Measurements from ENCODE around the gene ANK3. TPM values are rescaled to one million over a fixed set of nuclear protein-coding genes. Genes with fewer than 3 reads are reported as not detected.

The ANK3 gene
- total RNA-seq, 1 donor from 2014 or later = 4.0 TPM

GRCh38 chr10:60280475-60280874, 109.2 kb downstream of the ANK3 start:
- no peak for DNase-seq
- CTCF ChIA-PET = no interaction called here
- no peaks in the 10 kb centered on the region for H3K36me3 Mint-ChIP-seq (ENCODE audit: low read depth)
- ATAC-seq (ENCODE audit: low read depth) = no peak
- intact Hi-C loops (cut with micrococcal nuclease) = no loop called here
- POLR2A ChIA-PET = interaction anchor here (0.6 kb wide), 1 partner anchor 8 kb away, joined by 6 read pairs; no protein-coding TSS in a partner anchor
- no peak overlapping the region for H3K27ac Mint-ChIP-seq
- no peaks in the 10 kb centered on the region for H3K9me3 Mint-ChIP-seq
- no peak for TF ChIP-seq CTCF (IDR thresholded peaks at IDR 0.05)
- H3K27me3 Mint-ChIP-seq = no peaks in the 10 kb centered on the region
- no peak overlapping the region for H3K4me3 Mint-ChIP-seq
- H3K4me1 Mint-ChIP-seq = peaks cover 32% of the 10 kb centered on the region

GRCh38 chr10:60277656-60278055, 112.0 kb downstream of the ANK3 start:
- POLR2A ChIA-PET = no interaction called here
- no peak for TF ChIP-seq CTCF (IDR thresholded peaks at IDR 0.05)
- ATAC-seq (ENCODE audit: low read depth) = no peak
- no peaks in the 10 kb centered on the region for H3K27me3 Mint-ChIP-seq
- H3K27ac Mint-ChIP-seq = no peak overlapping the region
- intact Hi-C loops (cut with micrococcal nuclease) = no loop called here
- peaks cover 7% of the 10 kb centered on the region for H3K9me3 Mint-ChIP-seq
- no peak overlapping the region for H3K4me3 Mint-ChIP-seq
- H3K4me1 Mint-ChIP-seq = peaks cover 7% of the 10 kb centered on the region
- peaks cover 3% of the 10 kb centered on the region for H3K36me3 Mint-ChIP-seq (ENCODE audit: low read depth)
- CTCF ChIA-PET = no interaction called here
- DNase-seq = no peak

- no peaks in the 10 kb centered on the region for H3K27me3 Mint-ChIP-seq
- H3K4me3 Mint-ChIP-seq = no peak overlapping the region
- DNase-seq (no peak), ATAC-seq (ENCODE audit: low read depth) (no peak)
- no peak for TF ChIP-seq CTCF (IDR thresholded peaks at IDR 0.05)
- ChIA-PET POLR2A (no interaction called here), CTCF (no interaction called here)
- H3K36me3 Mint-ChIP-seq (ENCODE audit: low read depth) = peaks cover 3% of the 10 kb centered on the region
- intact Hi-C loops (cut with micrococcal nuclease) = no loop called here
- H3K27ac Mint-ChIP-seq = no peak overlapping the region
- peaks cover 7% of the 10 kb centered on the region for H3K9me3 Mint-ChIP-seq
- peaks cover 7% of the 10 kb centered on the region for H3K4me1 Mint-ChIP-seq
Measured at GRCh38 chr10:60276232-60276631, 113.4 kb downstream of the ANK3 start.

- Mint-ChIP-seq H3K4me1 (peaks cover 13% of the 10 kb centered on the region), H3K36me3 (ENCODE audit: low read depth) (peaks cover 3% of the 10 kb centered on the region), H3K4me3 (no peak overlapping the region), H3K9me3 (peaks cover 7% of the 10 kb centered on the region), H3K27ac (peak overlapping the region; percentile 46), H3K27me3 (no peaks in the 10 kb centered on the region)
- no peak for DNase-seq
- ChIA-PET POLR2A (interaction anchor here (0.6 kb wide), 2 partner anchors 31 to 59 kb away, joined by 3 to 7 read pairs; no protein-coding TSS in a partner anchor), CTCF (interaction anchor here (1.7 kb wide), 1 partner anchor 33 kb away, joined by 7 read pairs; no protein-coding TSS in a partner anchor)
- TF ChIP-seq CTCF (IDR thresholded peaks at IDR 0.05) = no peak
- intact Hi-C loops (cut with micrococcal nuclease) = loop anchor here (2.0 kb wide), 2 partner anchors 35 to 75 kb away; no protein-coding TSS in a partner anchor
- ATAC-seq (ENCODE audit: low read depth) = peak; percentile 81
Measured at GRCh38 chr10:60271319-60272040, 118.2 kb downstream of the ANK3 start.

- TF ChIP-seq CTCF (IDR thresholded peaks at IDR 0.05) = no peak
- Mint-ChIP-seq H3K9me3 (peaks cover 7% of the 10 kb centered on the region), H3K4me1 (peaks cover 13% of the 10 kb centered on the region), H3K27me3 (no peaks in the 10 kb centered on the region), H3K36me3 (ENCODE audit: low read depth) (peaks cover 3% of the 10 kb centered on the region), H3K27ac (no peak overlapping the region), H3K4me3 (no peak overlapping the region)
- ChIA-PET POLR2A (no interaction called here), CTCF (interaction anchor here (0.9 to 1.7 kb wide), 2 partner anchors 32 to 164 kb away, joined by 4 to 7 read pairs; no protein-coding TSS in a partner anchor)
- ATAC-seq (ENCODE audit: low read depth) = no peak
- no peak for DNase-seq
- intact Hi-C loops (cut with micrococcal nuclease) = loop anchor here (2.0 kb wide), 2 partner anchors 34 to 76 kb away; no protein-coding TSS in a partner anchor
Measured at GRCh38 chr10:60270426-60270825, 119.2 kb downstream of the ANK3 start.

Measured in activated B cell treated with CpG ODN at 0.5 μM for 24 hours (primary cell).